Astrocyte (in vitro differentiated cells and primary cell): Measurements from ENCODE around the gene ABCC9. TPM values are rescaled to one million over a fixed set of nuclear protein-coding genes. Genes with fewer than 3 reads are reported as not detected.

ENCODE experiments used
- DNase-seq: peaks from one replicate; pipeline ENCODE4 v3.0.0-alpha.2; 2010; ENCODE audit warnings: low read depth
- FAIRE-seq: peaks from 2 replicates; lab custom pipeline; 2011; peaks lifted over from hg19 to GRCh38; lab: Jason Lieb, UNC
- H2AFZ ChIP-seq: 2 replicates; pipeline ENCODE4 v1.6.0; 2012; ENCODE audit warnings: low read depth, low read length, inconsistent platforms
- H3K27ac ChIP-seq: 2 replicates; pipeline ENCODE4 v1.5.1; 2011; ENCODE audit warnings: low read depth, low read length, inconsistent platforms
- H3K27me3 ChIP-seq: 2 replicates; pipeline ENCODE4 v1.6.0; 2011; ENCODE audit warnings: low read length, inconsistent platforms; ENCODE audit not compliant: insufficient read depth
- H3K36me3 ChIP-seq: 2 replicates; pipeline ENCODE4 v1.5.1; 2011; ENCODE audit warnings: low read length, inconsistent platforms; ENCODE audit not compliant: insufficient read depth
- H3K4me1 ChIP-seq: 2 replicates; pipeline ENCODE4 v1.5.1; 2011; ENCODE audit warnings: low read length, inconsistent platforms; ENCODE audit not compliant: insufficient read depth
- H3K4me2 ChIP-seq: 2 replicates; pipeline ENCODE4 v1.6.0; 2012; ENCODE audit warnings: low read length, inconsistent platforms
- H3K4me3 ChIP-seq: 2 replicates; pipeline ENCODE4 v1.5.1; 2011; ENCODE audit warnings: low read depth, mild to moderate bottlenecking, low read length, inconsistent platforms; ENCODE audit not compliant: insufficient read depth
- H3K79me2 ChIP-seq: 2 replicates; pipeline ENCODE4 v1.6.0; 2012; ENCODE audit warnings: mild to moderate bottlenecking, low read length, inconsistent platforms; ENCODE audit not compliant: insufficient read depth
- H3K9ac ChIP-seq: 2 replicates; pipeline ENCODE4 v1.6.0; 2012; ENCODE audit warnings: mild to moderate bottlenecking, low read length, inconsistent platforms
- H3K9me3 ChIP-seq: 2 replicates; pipeline ENCODE4 v1.5.1; 2012; ENCODE audit warnings: low read depth, mild to moderate bottlenecking, low read length, inconsistent platforms; ENCODE audit not compliant: insufficient read depth
- H4K20me1 ChIP-seq: 2 replicates; pipeline ENCODE4 v1.6.0; 2012; ENCODE audit warnings: low read length, inconsistent platforms; ENCODE audit not compliant: insufficient read depth
- H3K27ac Mint-ChIP-seq: one replicate; pipeline ENCODE4 v1.8.0; 2021; ENCODE audit warnings: mild to moderate bottlenecking, mixed read lengths; ENCODE audit not compliant: unreplicated experiment
- H3K27me3 Mint-ChIP-seq: one replicate; pipeline ENCODE4 v1.8.0; 2021; ENCODE audit warnings: low read depth, mixed read lengths; ENCODE audit not compliant: unreplicated experiment
- H3K36me3 Mint-ChIP-seq: one replicate; pipeline ENCODE4 v1.8.0; 2021; ENCODE audit warnings: low read depth, mixed read lengths; ENCODE audit not compliant: unreplicated experiment
- H3K4me1 Mint-ChIP-seq: one replicate; pipeline ENCODE4 v1.8.0; 2021; ENCODE audit warnings: low read depth, mixed read lengths; ENCODE audit not compliant: unreplicated experiment
- H3K4me3 Mint-ChIP-seq: one replicate; pipeline ENCODE4 v1.8.0; 2021; ENCODE audit warnings: mild to moderate bottlenecking, moderate library complexity, mixed read lengths; ENCODE audit not compliant: unreplicated experiment
- H3K9me3 Mint-ChIP-seq: one replicate; pipeline ENCODE4 v1.8.0; 2021; ENCODE audit warnings: mild to moderate bottlenecking, mixed read lengths; ENCODE audit not compliant: unreplicated experiment
- CTCF ChIP-seq: IDR thresholded peaks from 2 replicates; pipeline ENCODE4 v1.5.1; 2011; ENCODE audit warnings: low read depth, mild to moderate bottlenecking, inconsistent platforms, low read length, moderate library complexity; ENCODE audit not compliant: insufficient read depth
- EZH2 ChIP-seq: IDR thresholded peaks from 2 replicates; pipeline ENCODE4 v1.6.1; 2012; ENCODE audit warnings: mild to moderate bottlenecking, low read length, inconsistent platforms; ENCODE audit not compliant: insufficient read depth
- total RNA-seq: library from RNA; stranded (reverse); gene quantifications from 2 replicates; pipeline ENCODE4 v1.2.1, GENCODE V29; 2021

Gene ABCC9
- total RNA-seq, 1 donor from 2014 or later = 0.36 TPM

GRCh38 chr12:21828136-21828775 is 113.0 kb downstream of the ABCC9 start:
- Mint-ChIP-seq H3K4me1 (no peaks in the 10 kb centered on the region), H3K4me3 (no peak overlapping the region), H3K27ac (no peak overlapping the region), H3K36me3 (no peaks in the 10 kb centered on the region), H3K9me3 (peaks cover 3% of the 10 kb centered on the region), H3K27me3 (no peaks in the 10 kb centered on the region)
- no peak overlapping the region for H3K4me3 ChIP-seq
- H2AFZ ChIP-seq = no peak overlapping the region
- no peaks in the 10 kb centered on the region for H3K36me3 ChIP-seq
- H3K4me1 ChIP-seq = no peaks in the 10 kb centered on the region
- TF ChIP-seq CTCF = no peak
- TF ChIP-seq EZH2 = no peak
- H3K27ac ChIP-seq = no peak overlapping the region
- DNase-seq (no peak), FAIRE-seq (no peak)
- H3K4me2 ChIP-seq = no peak overlapping the region
- H3K27me3 ChIP-seq = no peaks in the 10 kb centered on the region
- H3K9ac ChIP-seq = no peak overlapping the region
- H3K79me2 ChIP-seq = no peaks in the 10 kb centered on the region
- H3K9me3 ChIP-seq = no peaks in the 10 kb centered on the region
- no peaks in the 10 kb centered on the region for H4K20me1 ChIP-seq

DNA sequence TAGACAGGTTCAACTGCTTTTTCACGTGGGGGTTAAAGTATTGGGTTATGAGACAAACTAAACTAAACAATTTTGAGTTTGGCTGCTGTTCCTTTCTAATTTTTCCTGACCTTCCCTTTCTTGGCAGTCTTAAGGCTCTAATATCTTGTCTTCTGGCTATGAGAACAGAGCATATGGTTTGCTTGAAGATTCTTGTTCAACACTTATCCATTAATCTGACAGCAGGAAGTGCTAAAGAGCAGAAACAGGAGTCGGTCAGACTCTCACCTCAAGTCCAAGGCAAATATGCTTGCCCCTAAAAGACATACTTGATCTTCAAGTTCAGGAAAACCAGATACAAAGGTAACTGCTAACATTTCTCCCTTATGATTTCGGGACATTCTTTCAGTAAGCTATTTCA is 114.1 kb downstream of the ABCC9 start:
- Histone ChIP-seq H3K27ac (no peak overlapping the region), H3K9ac (no peak overlapping the region), H3K4me3 (no peak overlapping the region), H4K20me1 (no peaks in the 10 kb centered on the region), H3K4me1 (no peaks in the 10 kb centered on the region), H3K36me3 (no peaks in the 10 kb centered on the region), H3K9me3 (no peaks in the 10 kb centered on the region), H3K79me2 (no peaks in the 10 kb centered on the region), H2AFZ (no peak overlapping the region), H3K4me2 (no peak overlapping the region), H3K27me3 (no peaks in the 10 kb centered on the region)
- Mint-ChIP-seq H3K4me3 (no peak overlapping the region), H3K27ac (no peak overlapping the region), H3K27me3 (no peaks in the 10 kb centered on the region), H3K36me3 (no peaks in the 10 kb centered on the region), H3K4me1 (no peaks in the 10 kb centered on the region), H3K9me3 (no peaks in the 10 kb centered on the region)
- DNase-seq = no peak
- TF ChIP-seq EZH2 = no peak
- TF ChIP-seq CTCF = no peak
- FAIRE-seq = no peak

DNA sequence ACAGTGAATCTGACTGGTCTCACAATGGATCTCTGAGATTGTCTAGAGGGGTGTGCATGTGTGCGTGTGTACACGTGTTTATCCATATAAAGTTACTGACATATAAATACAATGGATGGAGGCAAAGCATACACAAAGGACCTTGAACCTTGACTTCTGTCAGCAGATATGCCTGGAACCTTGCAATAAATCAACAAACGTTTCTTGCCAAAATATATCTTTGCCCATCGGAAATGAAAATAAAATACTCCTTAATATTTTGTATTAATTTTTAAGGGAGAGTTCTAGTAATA is 114.7 kb downstream of the ABCC9 start:
- H3K9ac ChIP-seq = no peak overlapping the region
- H3K79me2 ChIP-seq = no peaks in the 10 kb centered on the region
- no peaks in the 10 kb centered on the region for H3K27me3 Mint-ChIP-seq
- no peaks in the 10 kb centered on the region for H4K20me1 ChIP-seq
- H3K4me1 Mint-ChIP-seq = no peaks in the 10 kb centered on the region
- H3K27ac Mint-ChIP-seq = no peak overlapping the region
- H3K4me3 Mint-ChIP-seq = no peak overlapping the region
- no peaks in the 10 kb centered on the region for H3K4me1 ChIP-seq
- no peaks in the 10 kb centered on the region for H3K36me3 Mint-ChIP-seq
- no peaks in the 10 kb centered on the region for H3K9me3 ChIP-seq
- DNase-seq (no peak), FAIRE-seq (no peak)
- H3K9me3 Mint-ChIP-seq = no peaks in the 10 kb centered on the region
- TF ChIP-seq CTCF = no peak
- no peak for TF ChIP-seq EZH2
- H3K4me3 ChIP-seq = no peak overlapping the region
- H3K4me2 ChIP-seq = no peak overlapping the region
- H3K27ac ChIP-seq = no peak overlapping the region
- H3K27me3 ChIP-seq = no peaks in the 10 kb centered on the region
- no peak overlapping the region for H2AFZ ChIP-seq
- H3K36me3 ChIP-seq = no peaks in the 10 kb centered on the region
